ENCODE results near the gene SMDT1.
"Not testable (repeated sequence)": the region's sequence is repeated elsewhere in the genome, so short reads cannot be mapped to it uniquely, and the experiment has no call there.

- not testable (repeated sequence) for TF ChIP-seq CTCF, POLR2A (IDR thresholded peaks at IDR 0.05)
Measured at GRCh38 chr22:42071508-42071907, 8.0 kb upstream of the SMDT1 start.

All from tibial nerve (tissue), 3 donors.